Measurements from ENCODE around the gene STRIT1.

Gene STRIT1

GRCh38 chr3:155317211-155317610 lies 23.7 kb upstream of the STRIT1 start:
- no peak for DNase-seq
- in situ Hi-C loops (cut with HindIII; ENCODE audit: low pct_ligation_motif_present, low pct_unique_long_range_greater_than_20kb, low sequenced_read_pairs): no loop called here

GRCh38 chr3:155316426-155316825 lies 22.9 kb upstream of the STRIT1 start:
- DNase-seq: no peak
- in situ Hi-C loops (cut with HindIII; ENCODE audit: low pct_ligation_motif_present, low pct_unique_long_range_greater_than_20kb, low sequenced_read_pairs): no loop called here

- no peak for DNase-seq
- in situ Hi-C loops (cut with HindIII; ENCODE audit: low pct_ligation_motif_present, low pct_unique_long_range_greater_than_20kb, low sequenced_read_pairs): no loop called here
These were observed 20.4 kb upstream of the STRIT1 start for GRCh38 chr3:155313916-155314315.

GRCh38 chr3:155313300-155313699 lies 19.8 kb upstream of the STRIT1 start:
- in situ Hi-C loops (cut with HindIII; ENCODE audit: low pct_ligation_motif_present, low pct_unique_long_range_greater_than_20kb, low sequenced_read_pairs): no loop called here
- DNase-seq: no peak

- no peak for DNase-seq
- in situ Hi-C loops (cut with HindIII; ENCODE audit: low pct_ligation_motif_present, low pct_unique_long_range_greater_than_20kb, low sequenced_read_pairs): no loop called here
These were observed 19.3 kb upstream of the STRIT1 start for GRCh38 chr3:155312781-155313180.

GRCh38 chr3:155309581-155309980 lies 16.1 kb upstream of the STRIT1 start:
- no peak for DNase-seq
- in situ Hi-C loops (cut with HindIII; ENCODE audit: low pct_ligation_motif_present, low pct_unique_long_range_greater_than_20kb, low sequenced_read_pairs): no loop called here

GRCh38 chr3:155308831-155309230 lies 15.3 kb upstream of the STRIT1 start:
- no peak for DNase-seq
- in situ Hi-C loops (cut with HindIII; ENCODE audit: low pct_ligation_motif_present, low pct_unique_long_range_greater_than_20kb, low sequenced_read_pairs): no loop called here

- no peak for DNase-seq
- in situ Hi-C loops (cut with HindIII; ENCODE audit: low pct_ligation_motif_present, low pct_unique_long_range_greater_than_20kb, low sequenced_read_pairs): no loop called here
These were observed 13.7 kb upstream of the STRIT1 start for GRCh38 chr3:155307183-155307582.

- no peak for DNase-seq
- in situ Hi-C loops (cut with HindIII; ENCODE audit: low pct_ligation_motif_present, low pct_unique_long_range_greater_than_20kb, low sequenced_read_pairs): no loop called here
These were observed 10.9 kb upstream of the STRIT1 start for GRCh38 chr3:155304394-155304793.

GRCh38 chr3:155303540-155304097 lies 10.1 kb upstream of the STRIT1 start:
- no peak for DNase-seq
- in situ Hi-C loops (cut with HindIII; ENCODE audit: low pct_ligation_motif_present, low pct_unique_long_range_greater_than_20kb, low sequenced_read_pairs): no loop called here

GRCh38 chr3:155302891-155303290 lies 9.4 kb upstream of the STRIT1 start:
- in situ Hi-C loops (cut with HindIII; ENCODE audit: low pct_ligation_motif_present, low pct_unique_long_range_greater_than_20kb, low sequenced_read_pairs): no loop called here
- DNase-seq: no peak

GRCh38 chr3:155302481-155302880 lies 9.0 kb upstream of the STRIT1 start:
- DNase-seq: no peak
- in situ Hi-C loops (cut with HindIII; ENCODE audit: low pct_ligation_motif_present, low pct_unique_long_range_greater_than_20kb, low sequenced_read_pairs): no loop called here

- in situ Hi-C loops (cut with HindIII; ENCODE audit: low pct_ligation_motif_present, low pct_unique_long_range_greater_than_20kb, low sequenced_read_pairs): no loop called here
- DNase-seq: no peak
These were observed 3.6 kb upstream of the STRIT1 start for GRCh38 chr3:155297100-155297499.

- in situ Hi-C loops (cut with HindIII; ENCODE audit: low pct_ligation_motif_present, low pct_unique_long_range_greater_than_20kb, low sequenced_read_pairs): no loop called here
- DNase-seq: no peak
These were observed 2.9 kb upstream of the STRIT1 start for GRCh38 chr3:155296413-155296812.

- no peak for DNase-seq
- in situ Hi-C loops (cut with HindIII; ENCODE audit: low pct_ligation_motif_present, low pct_unique_long_range_greater_than_20kb, low sequenced_read_pairs): no loop called here
These were observed 790 bp downstream of the STRIT1 start for GRCh38 chr3:155292693-155293092.

- in situ Hi-C loops (cut with HindIII; ENCODE audit: low pct_ligation_motif_present, low pct_unique_long_range_greater_than_20kb, low sequenced_read_pairs): no loop called here
These were observed 1.4 kb downstream of the STRIT1 start for GRCh38 chr3:155292133-155292532.

GRCh38 chr3:155286736-155287135 lies 6.7 kb downstream of the STRIT1 start:
- in situ Hi-C loops (cut with HindIII; ENCODE audit: low pct_ligation_motif_present, low pct_unique_long_range_greater_than_20kb, low sequenced_read_pairs): no loop called here
- no peak for DNase-seq

More at GRCh38 chr3:155292133-155292532, 1.4 kb downstream of the STRIT1 start:
- DNase-seq: no peak

GRCh38 chr3:155285936-155286335 lies 7.5 kb downstream of the STRIT1 start:
- DNase-seq: no peak
- in situ Hi-C loops (cut with HindIII; ENCODE audit: low pct_ligation_motif_present, low pct_unique_long_range_greater_than_20kb, low sequenced_read_pairs): no loop called here

GRCh38 chr3:155283092-155284056 lies 10.1 kb downstream of the STRIT1 start:
- DNase-seq: no peak
- in situ Hi-C loops (cut with HindIII; ENCODE audit: low pct_ligation_motif_present, low pct_unique_long_range_greater_than_20kb, low sequenced_read_pairs): no loop called here
